Fibroblast of lung (primary cell): Measurements from ENCODE around the gene C8G. TPM values are rescaled to one million over a fixed set of nuclear protein-coding genes. Genes with fewer than 3 reads are reported as not detected.

Experiments used
- DNase-seq, 2 donors: peaks; one replicate each; pipeline versions ENCODE4 v3.0.0 to v3.0.0-alpha.2; 2010; ENCODE audit warnings: low read depth in 2 of 2
- H2AFZ ChIP-seq: 2 replicates; pipeline ENCODE4 v1.5.1; 2012; ENCODE audit warnings: low read length, control low read depth, inconsistent platforms
- H3K27ac ChIP-seq: 2 replicates; pipeline ENCODE4 v1.5.1; 2011; ENCODE audit warnings: low read length, control low read depth; ENCODE audit not compliant: insufficient read depth
- H3K27me3 ChIP-seq: 2 replicates; pipeline ENCODE4 v1.5.1; 2011; ENCODE audit warnings: mild to moderate bottlenecking, low read length; ENCODE audit not compliant: control insufficient read depth, insufficient read depth
- H3K36me3 ChIP-seq: 2 replicates; pipeline ENCODE4 v1.5.1; 2011; ENCODE audit warnings: low read length; ENCODE audit not compliant: control insufficient read depth, insufficient read depth
- H3K4me1 ChIP-seq: 2 replicates; pipeline ENCODE4 v1.5.1; 2011; ENCODE audit warnings: low read length; ENCODE audit not compliant: control insufficient read depth, insufficient read depth; ENCODE audit errors: extremely low read depth
- H3K4me2 ChIP-seq: 2 replicates; pipeline ENCODE4 v1.5.1; 2011; ENCODE audit warnings: low read length, control low read depth; ENCODE audit not compliant: insufficient read depth; ENCODE audit errors: extremely low read depth
- H3K4me3 ChIP-seq, 4 experiments: fragments of 200-600 bp in 1 of 4; sonication (generic) in 1 of 4; replicated peaks in 1 of 4; 2 replicates each; pipeline ENCODE4 v1.5.1; 2011 to 2016; ENCODE audit warnings: low read length in 4 of 4, low read depth in 3 of 4, mild to moderate bottlenecking in 3 of 4, control low read depth in 2 of 4, inconsistent platforms in 1 of 4, mixed read lengths in 1 of 4; ENCODE audit not compliant: insufficient read depth in 1 of 4; ENCODE audit errors: control extremely low read depth in 1 of 4
- H3K79me2 ChIP-seq: 2 replicates; pipeline ENCODE4 v1.5.1; 2012; ENCODE audit warnings: mild to moderate bottlenecking, low read length, inconsistent platforms; ENCODE audit not compliant: control insufficient read depth, insufficient read depth
- H3K9ac ChIP-seq: 2 replicates; pipeline ENCODE4 v1.5.1; 2011; ENCODE audit warnings: mild to moderate bottlenecking, low read length, control low read depth; ENCODE audit not compliant: insufficient read depth
- H3K9me3 ChIP-seq: 2 replicates; pipeline ENCODE4 v1.5.1; 2012; ENCODE audit warnings: low read depth, low read length; ENCODE audit not compliant: control insufficient read depth, insufficient read depth
- H4K20me1 ChIP-seq: 2 replicates; pipeline ENCODE4 v1.5.1; 2011; ENCODE audit warnings: low read length; ENCODE audit not compliant: control insufficient read depth, insufficient read depth; ENCODE audit errors: extremely low read depth
- EZH2 ChIP-seq: IDR thresholded peaks from 2 replicates; pipeline ENCODE4 v1.5.1; 2012; ENCODE audit warnings: low read length, control low read depth, mild to moderate bottlenecking; ENCODE audit errors: missing control alignments
- polyA plus RNA-seq, 2 donors: library from polyadenylated mRNA; depleted of rRNA in 1 of 2; stranded (reverse) in 1 of 2; unstranded in 1 of 2; fragments of >200 nt; gene quantifications; 2 replicates each; pipeline ENCODE4 v1.2.1, GENCODE V29; 2011 to 2012; ENCODE audit warnings: missing spikeins in 1 of 2
- total RNA-seq: library from RNA; depleted of rRNA; stranded (reverse); fragments of >200 nt; gene quantifications from 2 replicates; pipeline ENCODE4 v1.2.1, GENCODE V29; 2014
- TF ChIP-seq, protein P1 (sequence below), 2 donors: IDR thresholded peaks in 1 of 2; conservative IDR thresholded peaks in 1 of 2; 1 replicate in 1 of 2; 2 replicates in 1 of 2; pipeline ENCODE4 v1.5.1; 2011 to 2012; ENCODE audit warnings: low read length in 2 of 2, control low read depth in 1 of 2, inconsistent platforms in 1 of 2, low read depth in 1 of 2, mild to moderate bottlenecking in 1 of 2

The C8G gene
- total and polyA plus RNA-seq, 2 donors (not counting 1 experiment from before 2014, with no cell fraction given): 0.40 to 1.2 TPM

DNA sequence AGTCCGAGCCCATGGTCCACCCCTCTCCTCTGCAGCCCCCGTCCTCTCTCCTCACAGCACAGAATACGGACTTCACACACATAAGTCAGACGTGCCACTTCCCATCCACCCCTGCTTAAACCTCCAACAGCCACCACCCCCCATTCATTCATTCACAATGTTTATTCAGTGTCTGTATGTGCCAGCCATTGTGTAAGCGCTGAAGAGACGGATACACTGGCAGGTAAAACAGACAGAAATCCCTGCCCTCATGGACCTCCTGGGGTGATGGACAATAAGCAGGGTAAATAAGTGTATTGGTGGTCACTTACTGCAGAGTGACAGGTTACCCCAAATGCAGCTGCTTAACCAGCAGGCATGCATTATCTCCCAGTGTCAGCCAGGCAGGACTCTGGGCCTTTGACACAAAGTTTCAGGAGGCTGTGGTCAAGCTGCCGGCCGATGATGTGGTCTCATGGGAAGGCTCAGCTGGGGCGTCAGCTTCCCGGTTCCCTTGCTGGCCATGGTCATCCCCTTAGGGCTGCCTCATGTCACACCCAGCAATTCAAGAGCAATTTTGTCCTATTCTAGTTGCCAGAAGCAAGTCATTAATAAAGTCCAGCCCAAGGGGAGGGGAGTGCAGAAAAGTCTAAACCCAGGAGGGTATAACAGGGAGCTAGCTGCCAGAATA, 45.3 kb downstream of the C8G start:
- Histone ChIP-seq H3K4me2 (no peak overlapping the region), H3K79me2 (peaks cover 4% of the 10 kb centered on the region), H3K9ac (no peak overlapping the region), H3K27me3 (peaks cover 9% of the 10 kb centered on the region), H2AFZ (no peak overlapping the region), H3K4me3 (no peak overlapping the region), H3K27ac (no peak overlapping the region), H3K36me3 (peaks cover 2% of the 10 kb centered on the region), H4K20me1 (no peaks in the 10 kb centered on the region), H3K9me3 (no peaks in the 10 kb centered on the region), H3K4me1 (peaks cover 5% of the 10 kb centered on the region)
- TF ChIP-seq, protein P1, sequence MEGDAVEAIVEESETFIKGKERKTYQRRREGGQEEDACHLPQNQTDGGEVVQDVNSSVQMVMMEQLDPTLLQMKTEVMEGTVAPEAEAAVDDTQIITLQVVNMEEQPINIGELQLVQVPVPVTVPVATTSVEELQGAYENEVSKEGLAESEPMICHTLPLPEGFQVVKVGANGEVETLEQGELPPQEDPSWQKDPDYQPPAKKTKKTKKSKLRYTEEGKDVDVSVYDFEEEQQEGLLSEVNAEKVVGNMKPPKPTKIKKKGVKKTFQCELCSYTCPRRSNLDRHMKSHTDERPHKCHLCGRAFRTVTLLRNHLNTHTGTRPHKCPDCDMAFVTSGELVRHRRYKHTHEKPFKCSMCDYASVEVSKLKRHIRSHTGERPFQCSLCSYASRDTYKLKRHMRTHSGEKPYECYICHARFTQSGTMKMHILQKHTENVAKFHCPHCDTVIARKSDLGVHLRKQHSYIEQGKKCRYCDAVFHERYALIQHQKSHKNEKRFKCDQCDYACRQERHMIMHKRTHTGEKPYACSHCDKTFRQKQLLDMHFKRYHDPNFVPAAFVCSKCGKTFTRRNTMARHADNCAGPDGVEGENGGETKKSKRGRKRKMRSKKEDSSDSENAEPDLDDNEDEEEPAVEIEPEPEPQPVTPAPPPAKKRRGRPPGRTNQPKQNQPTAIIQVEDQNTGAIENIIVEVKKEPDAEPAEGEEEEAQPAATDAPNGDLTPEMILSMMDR (conservative IDR thresholded peaks at IDR 0.05 in 1 of 2, IDR thresholded peaks at IDR 0.05 in 1 of 2; ENCODE audit: low read depth in 1 of 2, low read length in 2 of 2): no peak
- TF ChIP-seq EZH2: no peak
- DNase-seq: no peak

DNA sequence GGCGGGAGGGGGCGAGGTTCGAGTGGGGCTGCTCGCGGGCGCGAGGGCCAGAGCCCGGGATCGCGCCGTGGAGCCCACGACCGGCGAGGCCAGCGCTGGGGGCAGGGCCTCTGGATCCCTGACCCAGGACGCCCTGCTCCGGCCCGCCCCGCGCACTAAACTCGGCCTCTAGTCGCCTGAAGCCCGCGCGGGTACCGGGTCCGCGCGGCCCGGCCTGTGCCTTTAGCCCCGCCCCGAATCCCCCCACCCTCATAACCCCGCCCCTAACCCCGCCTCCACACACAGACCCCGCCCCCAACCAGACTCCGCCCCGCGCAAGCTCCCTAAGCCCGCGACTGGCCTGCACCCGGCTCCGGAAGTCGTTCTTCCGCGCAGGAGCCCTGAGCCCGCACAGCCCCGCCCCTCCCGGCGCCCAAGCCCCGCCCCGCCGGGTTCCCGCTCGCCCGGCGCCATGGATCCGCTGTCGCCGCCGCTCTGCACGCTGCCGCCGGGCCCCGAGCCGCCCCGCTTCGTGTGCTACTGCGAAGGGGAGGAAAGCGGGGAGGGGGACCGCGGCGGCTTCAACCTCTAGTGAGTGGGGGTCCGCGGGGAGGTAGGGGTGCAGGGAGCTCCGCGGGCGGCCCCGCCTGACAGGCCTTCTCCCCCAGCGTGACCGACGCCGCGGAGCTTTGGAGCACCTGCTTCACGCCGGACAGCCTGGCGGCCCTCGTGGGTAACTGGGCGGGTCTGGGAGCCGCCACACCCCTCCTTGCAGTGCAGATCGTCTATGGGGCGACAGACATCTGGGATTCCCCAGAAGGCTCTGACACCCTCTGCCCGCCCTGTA, 47.2 kb downstream of the C8G start, which contains the start of gene PAXX:
PAXX (plus strand) TSS at position 430 of the 826 bp plus-strand sequence; CDS start at position 452, 22 bp downstream.
- Histone ChIP-seq H3K27me3 (peaks cover 6% of the 10 kb centered on the region), H3K27ac (peak within 1 kb of the TSS; percentile 47), H3K9ac (peak within 1 kb of the TSS; percentile 40), H3K79me2 (peaks cover 4% of the 10 kb centered on the region), H3K4me1 (peaks cover 8% of the 10 kb centered on the region), H3K36me3 (peaks cover 2% of the 10 kb centered on the region), H2AFZ (peak within 1 kb of the TSS; percentile 67), H3K4me2 (peak within 1 kb of the TSS; percentile 92), H3K9me3 (no peaks in the 10 kb centered on the region), H4K20me1 (no peaks in the 10 kb centered on the region), H3K4me3 (peak within 1 kb of the TSS; percentile 68 to 84 (median 74))
- TF ChIP-seq EZH2: no peak
- peak; percentile 83 to 88 for DNase-seq

GRCh38 chr9:136992819-136993369, 47.9 kb downstream of the C8G start:
- H3K27me3 ChIP-seq: peaks cover 6% of the 10 kb centered on the region
- H3K9ac ChIP-seq: peak overlapping the region; percentile 40
- no peaks in the 10 kb centered on the region for H4K20me1 ChIP-seq
- H3K27ac ChIP-seq: peak overlapping the region; percentile 47
- no peaks in the 10 kb centered on the region for H3K9me3 ChIP-seq
- peak overlapping the region; percentile 67 for H2AFZ ChIP-seq
- peak overlapping the region; percentile 92 for H3K4me2 ChIP-seq
- H3K4me3 ChIP-seq: peak overlapping the region; percentile 68 to 84 (median 74)
- peaks cover 8% of the 10 kb centered on the region for H3K4me1 ChIP-seq
- H3K36me3 ChIP-seq: peaks cover 2% of the 10 kb centered on the region
- DNase-seq: no peak
- TF ChIP-seq, protein P1 (conservative IDR thresholded peaks at IDR 0.05 in 1 of 2, IDR thresholded peaks at IDR 0.05 in 1 of 2; ENCODE audit: low read depth in 1 of 2, low read length in 2 of 2): no peak
- no peak for TF ChIP-seq EZH2
- H3K79me2 ChIP-seq: peaks cover 4% of the 10 kb centered on the region
